GM12892 (cell line): ENCODE data around the gene DPT.

ENCODE experiments used
- POLR2A ChIP-seq: IDR thresholded peaks from 2 replicates; pipeline ENCODE4 v1.6.1; 2011; ENCODE audit warnings: low read depth, low read length, control low read depth
- POLR2AphosphoS5 ChIP-seq: IDR thresholded peaks from 2 replicates; pipeline ENCODE4 v1.6.1; 2011; ENCODE audit warnings: low read depth, low read length, control low read depth

- TF ChIP-seq POLR2A (no peak), POLR2AphosphoS5 (no peak)
Measured at GRCh38 chr1:168686666-168687065, 42.3 kb downstream of the DPT start.
